Stimulated activated CD4-positive, alpha-beta T cell treated with anti-CD3 and anti-CD28 coated beads, Interleukin-1b, Interleukin-23, amount 100 ng/mL, for 1 hour (primary cell): ENCODE measurements around the gene ENTPD8.
"Not testable (repeated sequence)": the region's sequence is repeated elsewhere in the genome, so short reads cannot be mapped to it uniquely, and the experiment has no call there.

Source experiments
- DNase-seq, 2 donors: peaks; one replicate each; pipeline ENCODE4 v3.0.0-alpha.2; 2020; ENCODE audit warnings: low read depth in 2 of 2

Gene ENTPD8

GRCh38 chr9:137411645-137412380 lies 29.3 kb downstream of the ENTPD8 start:
- DNase-seq, result no peak

GRCh38 chr9:137411260-137411644 lies 29.9 kb downstream of the ENTPD8 start:
- DNase-seq, result no peak

- DNase-seq, result no peak
These were observed 30.3 kb downstream of the ENTPD8 start for GRCh38 chr9:137410891-137411249.

DNA sequence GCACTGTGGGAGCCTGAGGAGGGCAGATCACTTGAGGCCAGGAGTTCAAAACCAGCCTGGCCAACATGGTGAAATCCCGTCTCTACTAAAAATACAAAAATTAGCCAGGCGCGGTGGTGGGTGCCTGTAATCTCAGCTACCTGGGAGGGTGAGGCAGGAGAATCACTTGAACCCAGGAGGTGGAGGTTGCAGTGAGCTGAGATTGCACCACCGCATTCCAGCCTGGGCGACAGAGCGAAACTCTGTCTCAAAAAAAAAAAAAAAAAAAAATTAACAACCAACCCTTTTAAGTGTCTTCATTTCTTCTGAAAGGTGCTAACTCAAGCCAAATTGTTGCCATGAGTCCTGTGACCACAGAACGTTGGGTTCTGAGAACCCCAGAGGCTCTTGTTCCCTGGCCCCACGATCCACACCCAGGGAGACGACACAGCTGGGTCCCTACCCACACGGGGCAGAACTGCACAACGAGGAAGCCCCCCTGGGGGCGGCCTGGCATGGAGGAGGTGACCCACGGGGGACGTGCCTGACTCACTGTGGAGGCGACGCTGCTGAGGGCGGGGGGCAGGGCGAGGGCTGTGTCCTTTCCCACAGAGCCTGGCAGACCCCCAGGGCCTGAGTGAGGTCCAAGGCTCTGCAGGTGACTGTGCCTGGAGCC lies 30.8 kb downstream of the ENTPD8 start:
- not testable (repeated sequence) for DNase-seq

GRCh38 chr9:137409515-137409914 lies 31.6 kb downstream of the ENTPD8 start:
- DNase-seq, result no peak

DNA sequence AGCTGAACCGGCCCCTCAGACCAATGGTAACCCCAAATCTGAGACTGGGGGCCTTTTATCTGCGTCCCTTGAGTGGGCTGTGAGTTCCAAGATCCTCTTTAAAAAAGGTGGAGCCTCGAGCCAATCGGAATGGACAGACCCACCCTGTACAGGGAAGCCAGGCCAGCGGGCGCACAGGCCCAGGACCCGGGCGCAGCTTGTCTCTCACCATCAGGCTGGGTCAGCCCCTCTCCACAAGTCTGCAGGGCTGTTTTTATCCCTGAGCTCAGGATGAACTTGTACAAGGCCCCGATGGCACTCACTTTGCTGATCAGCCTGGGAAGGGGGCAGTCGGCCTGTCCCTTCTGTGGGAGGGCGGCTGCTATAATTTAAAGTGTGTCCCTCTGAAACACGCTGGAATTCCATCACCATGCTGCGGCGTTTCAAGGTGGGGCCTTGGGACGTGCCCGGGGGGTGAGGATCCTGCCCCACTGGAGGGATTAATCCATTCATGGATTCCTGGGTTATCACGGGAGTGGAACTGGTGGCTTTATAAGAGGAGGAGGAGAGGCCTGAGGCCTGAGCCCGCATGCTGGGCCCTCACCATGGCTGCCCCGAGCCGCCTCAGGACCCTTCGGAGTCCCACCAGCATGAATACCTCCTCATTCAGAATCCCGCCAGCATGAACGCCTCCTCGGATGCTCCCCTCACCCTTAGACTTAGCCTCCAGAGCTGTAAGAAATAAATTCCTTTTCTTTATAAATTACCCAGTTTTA lies 32.3 kb downstream of the ENTPD8 start:
- DNase-seq, result no peak

DNA sequence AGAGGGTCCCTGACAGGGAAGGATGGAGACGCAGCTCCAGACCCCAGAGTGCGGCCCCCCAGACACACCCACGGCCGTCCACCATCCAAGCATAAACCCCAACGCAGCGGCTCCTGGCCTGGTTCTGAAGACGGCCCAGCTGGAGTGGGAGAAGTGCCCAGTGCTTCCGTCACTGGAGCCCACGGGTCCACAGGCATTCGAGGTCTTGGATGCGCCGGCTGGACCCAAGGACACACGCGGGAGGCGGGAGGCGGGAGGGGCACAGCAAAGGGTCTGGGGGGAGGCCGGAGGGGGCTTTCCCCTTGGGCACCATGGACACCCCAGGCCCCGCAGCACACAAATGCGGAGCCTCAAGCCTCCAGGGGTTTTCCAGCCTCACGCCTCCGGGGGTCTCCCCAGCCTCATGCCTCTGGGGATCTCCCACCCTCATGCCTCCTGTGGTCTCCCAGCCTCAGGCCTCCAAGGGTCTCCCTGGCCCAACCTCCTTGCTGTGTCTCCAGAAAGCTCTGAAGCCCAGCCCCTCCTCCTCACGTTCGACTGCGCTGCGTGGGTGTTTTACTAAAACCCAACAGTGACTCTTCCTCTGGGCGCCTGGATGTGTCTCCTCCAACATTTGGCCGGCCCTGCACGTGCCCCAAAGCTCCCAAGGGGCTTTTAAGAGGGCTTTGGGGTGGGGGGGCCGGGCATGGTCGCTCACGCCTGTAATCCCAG lies 33.4 kb downstream of the ENTPD8 start:
- DNase-seq, result no peak

- peak; percentile 30 to 45 for DNase-seq
These were observed 34.1 kb downstream of the ENTPD8 start for GRCh38 chr9:137406876-137407589.

- no peak for DNase-seq
These were observed 34.9 kb downstream of the ENTPD8 start for GRCh38 chr9:137406085-137406760.

- DNase-seq, result no peak
These were observed 35.5 kb downstream of the ENTPD8 start for GRCh38 chr9:137405677-137406081.

DNA sequence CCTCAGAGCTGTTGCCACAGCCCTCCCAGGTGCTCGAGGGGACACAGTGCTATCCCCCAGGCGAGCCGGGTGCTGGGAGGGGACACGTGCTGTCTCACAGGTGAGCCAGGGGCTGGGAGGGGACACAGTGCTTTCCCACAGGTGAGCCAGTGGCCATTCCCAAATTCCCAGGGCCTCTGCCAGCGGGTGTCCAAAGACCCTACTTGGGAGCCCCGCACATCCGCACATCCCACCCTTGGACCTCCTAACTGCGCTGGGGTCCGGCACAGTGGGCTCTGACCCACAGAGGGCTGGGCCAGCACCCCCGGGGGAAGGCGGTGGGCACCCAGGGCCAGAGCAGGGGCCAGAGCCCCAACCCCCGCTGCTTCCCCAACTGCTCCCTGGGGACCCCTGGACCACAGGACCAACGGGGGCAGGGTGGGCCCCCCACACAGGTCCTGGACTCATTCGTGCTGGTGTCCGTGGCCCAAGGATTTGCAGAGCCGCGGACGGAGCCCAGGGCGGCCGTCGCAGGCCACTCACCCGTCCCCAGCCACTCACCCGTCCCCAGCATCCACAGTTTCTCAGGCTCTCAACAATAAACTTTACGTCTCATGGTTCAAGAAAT lies 36.1 kb downstream of the ENTPD8 start:
- DNase-seq, result no peak

DNA sequence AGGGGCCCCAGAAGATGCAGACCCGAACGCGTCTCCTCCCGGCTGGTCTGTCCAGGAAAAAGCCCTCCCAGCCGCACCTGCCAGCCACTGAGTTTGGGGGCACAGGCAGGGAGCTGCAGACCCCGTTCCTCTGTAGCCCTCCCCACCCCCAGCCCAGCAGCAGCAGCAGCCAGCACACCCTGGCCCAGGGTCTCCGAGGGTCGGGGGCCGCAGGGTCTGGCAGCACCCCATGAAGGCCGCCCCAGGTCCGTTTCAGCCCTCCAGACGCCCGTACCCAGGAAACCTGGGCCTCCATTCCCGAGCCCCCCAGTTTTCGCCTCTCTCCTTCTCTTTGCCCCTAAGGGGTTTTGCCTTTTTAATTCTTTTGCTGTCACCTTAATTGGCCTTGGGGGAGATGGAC lies 37.9 kb downstream of the ENTPD8 start:
- no peak for DNase-seq

DNA sequence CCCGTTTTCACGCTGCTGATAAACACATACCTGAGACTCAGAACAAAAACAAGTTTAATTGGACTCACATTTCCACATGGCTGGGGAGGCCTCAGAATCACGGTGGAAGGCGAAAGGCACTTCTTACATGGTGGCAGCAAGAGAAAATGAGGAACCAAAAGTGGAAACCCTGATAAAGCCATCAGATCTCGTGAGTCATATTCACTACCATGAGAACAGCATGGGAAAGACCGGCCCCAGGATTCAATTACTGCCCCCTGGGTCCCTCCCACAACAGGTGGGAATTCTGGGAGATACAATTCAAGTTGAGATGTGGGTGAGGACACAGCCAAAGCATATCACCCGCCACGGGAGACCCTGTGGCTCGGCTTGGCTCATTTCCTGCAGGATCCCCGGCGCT lies 38.4 kb downstream of the ENTPD8 start:
- no peak for DNase-seq

- DNase-seq, result no peak
These were observed 42.3 kb downstream of the ENTPD8 start for GRCh38 chr9:137398561-137399468.

DNA sequence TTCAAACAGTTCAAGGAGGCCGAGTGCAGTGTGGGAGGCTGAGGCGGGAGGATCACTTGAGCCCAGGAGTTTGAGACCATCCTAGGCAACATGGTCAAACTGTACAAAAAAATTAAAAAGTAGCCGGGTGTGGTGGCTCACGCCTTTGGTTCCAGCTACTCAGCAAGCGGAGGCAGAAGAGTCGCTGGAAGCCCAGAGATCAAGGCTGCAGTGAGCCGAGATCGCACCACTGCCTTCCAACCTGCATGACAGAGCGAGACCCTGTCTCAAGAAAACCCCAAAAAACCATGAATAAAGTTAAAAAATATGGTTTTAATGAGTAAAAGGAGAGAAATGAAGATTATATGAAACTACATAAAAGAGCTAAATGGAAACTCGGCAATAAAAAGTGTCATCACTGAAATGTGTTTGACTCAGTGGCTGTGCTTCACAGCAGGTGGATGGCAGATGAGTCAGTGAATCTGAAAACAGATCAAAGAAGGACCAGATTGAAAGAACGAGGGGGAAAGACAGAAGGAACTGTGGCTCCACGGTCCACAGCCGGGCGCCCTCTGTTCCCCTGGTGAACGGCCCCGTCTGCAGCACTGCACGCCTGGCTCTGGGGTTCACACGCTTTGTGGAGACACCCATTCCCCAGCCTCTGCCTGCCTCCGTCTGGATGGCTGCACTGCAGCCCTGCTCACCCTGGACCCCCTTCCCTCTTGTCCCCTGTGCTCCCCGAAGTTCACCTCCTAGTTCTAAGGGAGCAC lies 43.3 kb downstream of the ENTPD8 start:
- DNase-seq, result no peak

DNA sequence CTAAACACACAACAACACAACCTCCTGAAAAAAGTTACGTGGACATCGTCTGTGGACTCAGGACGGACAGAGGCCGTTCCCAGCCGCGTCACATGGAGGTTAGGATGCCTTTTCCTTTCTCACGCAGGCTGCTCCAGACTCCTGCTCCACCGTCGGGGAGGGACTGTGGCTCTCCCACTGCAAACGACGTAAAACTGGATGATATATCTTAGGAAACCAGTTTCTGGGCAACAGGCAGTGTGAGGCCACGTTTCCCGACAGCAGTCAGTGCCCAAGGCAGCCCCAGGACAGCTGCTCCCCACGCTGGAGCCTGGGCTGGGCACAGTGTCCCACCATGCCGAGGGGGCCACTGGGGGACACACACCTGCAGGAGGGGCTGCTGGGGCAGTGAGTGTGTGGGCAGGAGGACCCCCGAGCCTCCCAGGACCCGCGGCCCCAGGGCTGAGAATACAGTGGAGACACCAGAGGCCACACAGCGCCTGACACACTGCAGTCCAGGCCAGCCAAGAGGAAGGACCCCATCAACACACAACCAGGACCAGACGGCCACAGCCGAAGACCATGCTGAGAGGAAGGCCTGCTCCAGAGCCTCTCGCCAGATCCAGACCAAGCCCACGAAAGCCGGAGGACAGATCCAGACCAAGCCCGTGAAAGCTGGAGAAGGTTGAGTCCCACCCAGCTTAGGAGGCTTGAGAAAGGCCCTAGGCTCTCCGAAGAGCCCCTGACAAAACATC lies 44.4 kb downstream of the ENTPD8 start:
- no peak for DNase-seq

GRCh38 chr9:137396227-137396626 lies 44.9 kb downstream of the ENTPD8 start:
- DNase-seq, result no peak

GRCh38 chr9:137395666-137396010 lies 45.5 kb downstream of the ENTPD8 start:
- no peak for DNase-seq
